ENCODE measurements around the gene ZBTB37.
"Not testable (repeated sequence)": the region's sequence is repeated elsewhere in the genome, so short reads cannot be mapped to it uniquely, and the experiment has no call there.

Gene ZBTB37

DNA sequence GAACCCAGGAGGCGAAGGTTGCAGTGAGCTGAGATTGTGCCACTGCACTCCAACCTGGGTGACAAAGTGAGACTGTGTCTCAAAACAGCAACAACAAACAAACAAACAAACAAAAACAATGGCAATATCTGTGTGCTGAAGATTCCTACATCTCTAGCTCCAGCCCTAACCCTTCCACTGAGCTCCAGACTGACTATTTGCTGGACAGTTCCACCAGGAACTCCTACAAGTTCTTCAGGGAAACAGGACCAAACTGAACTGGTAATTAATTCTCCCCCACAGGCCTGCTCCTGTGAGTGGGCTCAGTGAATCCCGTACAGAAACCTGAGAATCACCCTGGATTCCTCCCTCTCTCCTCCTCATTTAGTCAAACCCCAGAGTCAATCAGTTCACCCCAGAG lies 47.4 kb downstream of the ZBTB37 start:
- no peak for DNase-seq

DNA sequence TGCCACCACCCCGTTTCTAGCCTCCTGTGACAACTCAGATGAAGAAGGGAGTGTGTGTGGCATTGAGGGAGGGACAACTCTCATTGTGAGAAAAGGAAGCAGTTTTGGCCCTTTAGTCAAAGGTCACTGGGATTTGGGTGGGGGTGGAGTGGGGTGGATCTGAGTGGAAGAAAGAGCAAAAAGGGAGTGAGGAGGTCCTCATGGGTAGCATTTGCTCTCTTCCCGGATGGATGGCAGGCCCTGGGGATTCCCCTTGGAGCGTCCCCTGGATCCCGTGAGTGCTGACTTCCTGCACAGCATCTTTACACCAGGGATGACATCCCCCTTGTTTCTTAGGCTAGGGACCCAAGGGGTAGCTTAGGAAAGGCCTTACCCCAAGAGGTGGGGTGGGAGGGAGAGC lies 48.5 kb downstream of the ZBTB37 start:
- DNase-seq, result no peak

DNA sequence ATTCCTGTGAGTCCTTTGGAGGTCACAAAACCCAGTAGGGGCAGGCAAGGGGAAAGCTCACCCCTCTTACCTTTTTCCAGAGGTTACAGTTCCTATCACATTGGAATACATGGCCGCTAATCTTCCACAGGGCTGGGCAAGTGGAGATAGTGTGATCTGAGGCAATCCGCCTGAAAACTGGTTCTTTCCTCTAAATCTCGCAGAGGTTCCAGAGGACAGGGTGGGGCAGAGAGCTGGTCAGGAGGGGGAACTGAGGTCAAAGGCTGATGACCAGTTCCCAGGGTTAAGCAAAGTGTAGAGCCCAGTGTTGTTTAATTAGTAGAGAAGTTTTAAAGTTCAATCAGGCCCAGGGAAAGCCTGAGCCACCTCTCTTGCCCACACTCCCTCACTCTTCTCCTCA lies 49.0 kb downstream of the ZBTB37 start, which contains the start of gene SERPINC1:
TSS of gene SERPINC1 (minus strand) at position 179 of the 400 bp plus-strand sequence. CDS start at position 111, 68 bp downstream.
- no peak for DNase-seq

DNA sequence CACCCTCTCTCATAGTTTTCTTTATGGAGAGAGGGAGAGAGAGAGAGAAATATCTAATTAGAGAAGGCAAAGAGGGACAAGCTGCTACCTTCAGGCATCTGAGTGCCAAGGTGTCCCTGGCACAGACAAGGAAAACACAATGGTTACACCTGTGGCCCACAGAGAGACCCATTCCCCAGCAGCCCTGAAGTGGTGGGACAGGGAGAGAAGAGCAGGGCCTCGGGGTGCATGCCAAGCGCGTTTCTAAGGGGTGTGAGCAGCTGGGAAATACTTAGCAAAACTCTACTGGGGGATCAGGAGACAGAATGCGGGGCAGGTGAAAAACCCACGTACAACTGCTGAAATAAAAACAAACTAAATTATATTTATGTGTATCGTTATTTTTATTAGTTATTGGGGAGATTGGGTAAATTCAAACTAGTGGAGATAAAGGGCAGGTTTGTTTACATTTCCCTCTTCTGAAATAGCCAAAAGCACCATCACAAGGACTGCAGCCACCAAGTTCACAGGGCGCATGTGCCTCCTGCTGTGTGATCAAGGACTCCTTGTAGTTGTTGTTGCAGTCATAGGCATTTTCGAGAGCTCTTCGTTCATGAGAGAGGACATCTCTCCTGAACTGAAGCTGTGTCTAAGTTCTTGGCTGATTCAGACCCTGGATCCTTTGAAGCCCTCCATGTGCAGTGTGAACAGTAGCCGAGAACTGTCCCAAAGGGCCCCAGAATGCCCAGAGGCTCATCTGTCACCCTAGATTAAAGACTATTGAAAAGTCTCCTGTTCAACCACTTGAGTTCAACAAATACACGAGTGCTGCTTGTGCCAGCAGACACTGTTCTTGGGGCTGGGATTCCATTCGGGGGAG lies 49.7 kb downstream of the ZBTB37 start:
- no peak for DNase-seq

DNA sequence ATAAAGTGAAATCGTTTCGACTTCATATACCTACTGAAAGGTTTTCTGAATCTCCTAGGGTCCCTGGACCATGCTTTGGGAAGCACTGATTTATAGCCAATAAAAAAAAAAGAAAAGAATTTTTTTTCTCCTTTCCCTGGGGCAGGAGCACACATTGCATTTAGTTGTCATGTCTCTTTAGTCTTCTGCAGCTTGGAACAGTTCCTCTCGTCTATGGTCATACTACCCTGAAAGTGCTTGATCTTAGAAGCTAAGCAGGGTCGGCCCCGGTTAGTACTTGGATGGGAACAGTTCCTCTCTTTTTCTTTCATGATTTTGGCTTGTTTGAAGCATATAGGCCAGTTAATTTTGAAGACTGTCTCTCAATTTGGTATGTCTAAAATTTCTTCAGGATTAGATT lies 52.7 kb downstream of the ZBTB37 start:
- no peak for DNase-seq

DNA sequence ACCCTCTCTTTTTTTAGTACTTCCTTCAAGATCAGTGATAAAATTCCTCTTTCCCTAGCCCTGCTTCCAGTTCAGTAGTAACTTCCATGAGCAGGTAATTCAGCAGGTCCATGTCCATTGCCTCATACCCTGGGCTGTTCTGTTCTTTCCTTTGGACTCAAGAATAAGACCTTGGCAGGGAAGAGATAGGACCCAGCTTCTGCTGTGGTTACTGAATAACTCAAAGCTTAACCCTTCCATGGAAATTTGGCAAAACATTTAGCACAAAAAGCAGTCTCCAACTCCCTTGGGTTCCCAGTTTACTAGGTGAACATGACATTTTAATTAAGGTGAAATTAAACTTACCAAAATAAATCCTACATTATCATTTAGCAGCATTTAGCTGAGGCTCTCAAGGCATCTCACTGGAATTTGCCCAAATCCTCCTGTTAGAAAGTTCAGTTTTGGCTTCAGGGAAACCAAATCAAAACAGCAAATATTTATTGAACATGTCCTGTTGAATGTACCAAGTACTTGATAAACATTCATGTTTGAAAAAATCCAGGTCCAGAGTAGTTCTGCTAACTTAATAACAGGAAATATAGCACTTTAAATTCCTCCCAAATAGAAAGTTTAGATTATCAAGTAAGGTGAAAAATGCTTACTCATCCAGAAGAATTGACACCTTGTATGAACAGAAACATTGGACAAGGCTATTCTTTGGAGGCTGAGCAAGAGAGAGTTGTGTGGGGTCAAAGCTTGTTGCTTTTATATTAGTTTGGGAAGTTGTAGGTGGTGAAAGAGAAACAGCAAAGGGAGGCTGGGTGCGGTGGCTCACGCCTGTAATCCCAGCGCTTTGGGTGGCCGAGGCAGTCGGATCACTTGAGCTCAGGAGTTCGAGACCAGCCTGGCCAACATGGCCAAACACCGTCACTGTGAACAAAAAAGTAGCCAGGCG lies 57.4 kb downstream of the ZBTB37 start:
- no peak for DNase-seq

DNA sequence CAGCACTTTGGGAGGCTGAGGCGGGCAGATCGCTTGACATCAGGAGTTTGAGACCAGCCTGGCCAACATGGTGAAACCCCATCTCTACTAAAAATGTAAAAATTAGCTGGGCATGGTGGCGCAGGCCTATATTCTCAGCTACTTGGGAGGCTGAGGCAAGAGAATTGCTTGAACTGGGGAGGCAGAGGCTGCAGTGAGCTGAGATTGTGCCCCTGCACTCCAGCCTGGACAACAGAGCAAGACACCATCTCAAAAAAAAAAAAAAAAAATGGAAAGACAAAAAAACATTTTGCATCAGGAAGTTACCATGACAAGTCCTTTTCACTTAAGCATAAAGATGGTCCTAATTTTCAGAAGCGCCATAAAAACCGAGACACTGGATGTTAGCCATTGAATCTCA lies 62.4 kb downstream of the ZBTB37 start:
- DNase-seq, result not testable (repeated sequence)

GRCh38 chr1:173934440-173934839 lies 66.3 kb downstream of the ZBTB37 start:
- no peak for DNase-seq

GRCh38 chr1:173937062-173937461 lies 68.9 kb downstream of the ZBTB37 start:
- DNase-seq, result no peak

DNA sequence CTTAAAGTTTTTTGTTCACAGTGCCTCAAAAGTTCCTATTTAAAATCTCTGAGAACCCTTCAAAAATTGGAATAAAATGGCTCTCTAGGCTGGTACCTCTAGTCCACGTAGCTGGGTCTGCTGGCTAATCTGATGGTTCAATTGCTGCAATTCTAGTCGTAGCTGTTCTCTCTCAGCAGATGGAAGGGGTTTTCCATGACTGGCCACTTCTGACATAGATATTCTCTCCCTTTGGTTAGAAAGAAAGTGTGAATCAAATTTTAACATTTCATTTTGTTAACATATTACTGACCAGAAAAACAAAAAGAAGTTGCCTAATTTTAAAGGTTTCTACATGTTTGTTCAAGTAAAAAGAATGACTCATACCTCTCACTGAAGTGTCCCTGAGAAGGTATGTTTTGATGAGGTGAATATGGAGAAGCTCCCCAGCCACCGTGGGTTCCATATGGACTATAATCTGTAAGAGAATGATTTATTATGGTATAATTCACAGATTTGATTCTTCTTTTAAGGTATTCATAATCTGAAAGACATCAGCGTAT lies 78.3 kb downstream of the ZBTB37 start:
- DNase-seq, result no peak

- no peak for DNase-seq
Measured at GRCh38 chr1:173948594-173948993, 80.4 kb downstream of the ZBTB37 start.

Measured in stimulated activated CD4-positive, alpha-beta T cell treated with anti-CD3 and anti-CD28 coated beads, Interleukin-2, amount 100 ng/mL, for 24 hours (primary cell).